Gastrocnemius medialis (tissue), 4 donors: ENCODE results near the gene SFT2D1. TPM values are rescaled to one million over a fixed set of nuclear protein-coding genes. Genes with fewer than 3 reads are reported as not detected.

Experiments used
- ATAC-seq, 2 donors: fragments of 150-250 bp; one replicate each; pipeline ENCODE4 v1.9.1; 2016
- DNase-seq, 2 donors: peaks; one replicate each; pipeline ENCODE4 v3.0.0-alpha.2; 2019
- H3K27ac ChIP-seq, 4 donors: fragments of 200-600 bp; sonication (generic); 1 replicate in 1 of 4; 2 replicates in 3 of 4; pipeline ENCODE4 v1.5.1; 2016 to 2018; ENCODE audit warnings: mild to moderate bottlenecking in 2 of 4, moderate library complexity in 1 of 4
- H3K27me3 ChIP-seq, 3 donors: fragments of 200-600 bp; sonication (generic) in 2 of 3; 1 replicate in 1 of 3; 2 replicates in 2 of 3; pipeline versions ENCODE4 v1.5.1 to v1.6.0; 2016 to 2019; ENCODE audit warnings: mild to moderate bottlenecking in 1 of 3, moderate library complexity in 1 of 3
- H3K36me3 ChIP-seq, 2 donors: fragments of 200-600 bp; sonication (generic) in 1 of 2; one replicate each; pipeline ENCODE4 v1.5.1; 2017 to 2018
- H3K4me1 ChIP-seq, 2 donors: fragments of 200-600 bp; sonication (generic) in 1 of 2; one replicate each; pipeline ENCODE4 v1.5.1; 2016 to 2017; ENCODE audit warnings: mild to moderate bottlenecking in 2 of 2
- H3K4me3 ChIP-seq, 4 donors: fragments of 200-600 bp; sonication (generic) in 3 of 4; 1 replicate in 1 of 4; 2 replicates in 3 of 4; pipeline ENCODE4 v1.5.1; 2016 to 2019; ENCODE audit warnings: mild to moderate bottlenecking in 2 of 4
- H3K9me3 ChIP-seq, 3 donors: fragments of 200-600 bp; sonication (generic) in 2 of 3; 1 replicate in 1 of 3; 2 replicates in 2 of 3; pipeline ENCODE4 v1.5.1; 2016 to 2019
- POLR2A ChIP-seq, 2 donors: fragments of 450-650 bp; IDR thresholded peaks; one replicate each; pipeline ENCODE4 v1.6.1; 2017; ENCODE audit warnings: antibody characterized with exemption in 2 of 2, mild to moderate bottlenecking in 2 of 2, moderate library complexity in 2 of 2
- in situ Hi-C, 4 donors: fragments of 200-750 bp; cut with MboI; loops; one replicate each; pipeline versions ENCODE4 v1.15.0 to v1.8.0; 2017; ENCODE audit warnings: low sequenced_read_pairs in 4 of 4
- intact Hi-C: fragments of 100-400 bp; cut with DNase I; formaldehyde crosslinking; loops from one replicate; pipeline ENCODE4 v1.15.1; 2023; ENCODE audit warnings: low total_unique reads
- total RNA-seq, 4 donors: library from RNA; depleted of rRNA; stranded (reverse); fragments of >200 nt; gene quantifications; one replicate each; pipeline versions ENCODE4 v1.1.0 to v1.2.3, GENCODE V29; 2016
- TF ChIP-seq, protein P1 (sequence below), 5 experiments: fragments of 450-650 bp in 3 of 5; fragments of 200-600 bp in 2 of 5; sonication (generic) in 2 of 5; IDR thresholded peaks in 4 of 5; conservative IDR thresholded peaks in 1 of 5; 1 replicate in 4 of 5; 2 replicates in 1 of 5; pipeline ENCODE4 v1.5.1; 2016 to 2019; ENCODE audit warnings: antibody characterized with exemption in 5 of 5, mild to moderate bottlenecking in 3 of 5, moderate library complexity in 3 of 5

The SFT2D1 gene
- total RNA-seq, 4 donors from 2014 or later = 14.1 to 29.0 (median 16.8) TPM

DNA sequence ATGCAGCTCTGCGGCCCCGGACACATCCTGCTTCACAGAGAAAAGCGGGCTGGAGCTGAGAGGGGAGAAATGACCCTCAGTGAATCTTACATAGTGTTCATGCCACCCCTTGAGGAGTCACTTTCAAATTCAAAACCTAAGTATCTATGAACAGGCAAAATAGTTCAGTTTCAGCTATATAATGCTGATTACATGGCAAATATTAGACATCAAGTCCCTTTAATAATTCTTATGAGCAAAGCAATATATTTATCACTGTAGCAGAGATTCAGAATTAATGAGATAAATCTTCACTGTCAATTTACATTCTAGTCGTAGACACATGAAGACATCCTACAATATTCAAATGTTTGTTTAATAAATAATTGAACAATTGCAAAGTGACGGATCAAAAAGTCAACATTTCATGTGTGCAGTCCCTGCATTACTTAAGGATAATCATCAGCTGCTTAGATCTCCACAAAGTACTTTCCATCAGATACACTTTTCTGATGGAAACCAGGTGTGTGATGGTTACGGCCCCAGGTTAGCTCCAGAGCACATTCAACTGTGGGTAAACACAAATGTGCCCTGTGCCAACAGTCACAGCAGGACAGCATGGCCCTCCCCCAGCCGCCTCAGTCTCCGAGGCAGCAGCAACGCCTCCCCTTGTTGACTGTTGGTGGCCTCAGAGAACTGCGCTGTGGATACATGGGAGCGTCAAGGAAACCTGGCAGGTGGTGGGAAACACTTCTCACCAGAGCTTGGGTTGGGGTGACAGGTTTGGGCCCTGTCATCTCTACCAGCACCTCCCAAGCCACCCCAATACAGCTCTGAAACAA lies 33.4 kb downstream of the SFT2D1 start:
- H3K4me1 ChIP-seq = peaks cover 0 to 3% of the 10 kb centered on the region in 2 donors
- H3K36me3 ChIP-seq = no peaks in the 10 kb centered on the region
- no peak overlapping the region for H3K27ac ChIP-seq
- no peak for TF ChIP-seq POLR2A (IDR thresholded peaks at IDR 0.05)
- TF ChIP-seq, protein P1, sequence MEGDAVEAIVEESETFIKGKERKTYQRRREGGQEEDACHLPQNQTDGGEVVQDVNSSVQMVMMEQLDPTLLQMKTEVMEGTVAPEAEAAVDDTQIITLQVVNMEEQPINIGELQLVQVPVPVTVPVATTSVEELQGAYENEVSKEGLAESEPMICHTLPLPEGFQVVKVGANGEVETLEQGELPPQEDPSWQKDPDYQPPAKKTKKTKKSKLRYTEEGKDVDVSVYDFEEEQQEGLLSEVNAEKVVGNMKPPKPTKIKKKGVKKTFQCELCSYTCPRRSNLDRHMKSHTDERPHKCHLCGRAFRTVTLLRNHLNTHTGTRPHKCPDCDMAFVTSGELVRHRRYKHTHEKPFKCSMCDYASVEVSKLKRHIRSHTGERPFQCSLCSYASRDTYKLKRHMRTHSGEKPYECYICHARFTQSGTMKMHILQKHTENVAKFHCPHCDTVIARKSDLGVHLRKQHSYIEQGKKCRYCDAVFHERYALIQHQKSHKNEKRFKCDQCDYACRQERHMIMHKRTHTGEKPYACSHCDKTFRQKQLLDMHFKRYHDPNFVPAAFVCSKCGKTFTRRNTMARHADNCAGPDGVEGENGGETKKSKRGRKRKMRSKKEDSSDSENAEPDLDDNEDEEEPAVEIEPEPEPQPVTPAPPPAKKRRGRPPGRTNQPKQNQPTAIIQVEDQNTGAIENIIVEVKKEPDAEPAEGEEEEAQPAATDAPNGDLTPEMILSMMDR (IDR thresholded peaks at IDR 0.05 in 4 of 5, conservative IDR thresholded peaks at IDR 0.05 in 1 of 5) = no peak
- H3K9me3 ChIP-seq = no peaks in the 10 kb centered on the region
- peak overlapping the region; percentile 41 to 57 (median 52) for H3K4me3 ChIP-seq
- in situ Hi-C loops = no loop called here
- H3K27me3 ChIP-seq = peaks cover 31 to 39% (median 32%) of the 10 kb centered on the region in 3 donors
- no peak for ATAC-seq
- intact Hi-C loops = no loop called here
- no peak for DNase-seq

DNA sequence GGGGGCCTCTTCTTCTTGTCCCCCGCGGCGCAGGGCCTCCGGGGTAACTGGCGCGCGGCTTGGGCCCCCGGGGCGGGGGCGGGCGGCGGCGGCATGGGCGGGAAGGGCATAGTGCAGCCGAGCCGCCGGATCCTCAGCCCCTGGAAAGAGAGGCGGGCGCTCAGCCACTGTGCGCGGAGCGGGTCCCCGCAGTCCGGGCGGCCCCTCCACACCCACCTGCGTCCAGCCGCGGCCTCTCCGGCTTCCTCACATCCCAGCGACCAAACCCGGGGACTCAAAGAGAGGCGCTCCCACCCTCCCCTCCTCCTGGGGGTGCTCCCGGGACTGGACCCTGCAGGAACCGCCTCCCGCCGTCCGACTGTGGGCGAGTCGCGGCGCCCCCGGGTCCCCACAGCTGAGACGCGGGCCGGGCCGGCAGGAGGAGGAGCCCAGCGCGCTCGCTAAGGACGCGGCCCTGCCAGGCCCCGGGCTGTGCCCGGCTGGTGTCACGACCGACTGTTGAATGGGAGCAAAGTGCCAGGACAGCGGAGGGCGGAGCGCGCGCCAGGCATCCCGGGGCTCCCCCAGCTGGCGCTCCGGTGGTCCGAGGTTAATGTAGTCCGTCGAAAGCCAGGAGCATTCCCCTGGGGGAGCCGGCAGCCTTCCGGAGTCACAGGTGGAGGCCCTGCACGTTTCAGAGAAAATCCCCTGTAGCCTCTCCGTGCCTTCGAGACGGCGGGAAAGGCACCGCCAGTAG lies 34.1 kb downstream of the SFT2D1 start, which contains the start of gene PRR18:
Gene PRR18 (minus strand): TSS at position 360 of the 736 bp plus-strand sequence. CDS start 250 bp downstream, at position 110.
- TF ChIP-seq, protein P1 (IDR thresholded peaks at IDR 0.05 in 4 of 5, conservative IDR thresholded peaks at IDR 0.05 in 1 of 5) = no peak
- no peak for TF ChIP-seq POLR2A (IDR thresholded peaks at IDR 0.05)
- Histone ChIP-seq H3K9me3 (no peaks in the 10 kb centered on the region), H3K36me3 (no peaks in the 10 kb centered on the region), H3K27me3 (peaks cover 31 to 39% (median 32%) of the 10 kb centered on the region in 3 donors), H3K4me3 (peak within 1 kb of the TSS; percentile 41 to 57 (median 52)), H3K27ac (no peak within 1 kb of the TSS), H3K4me1 (peaks cover 0 to 3% of the 10 kb centered on the region in 2 donors)
- in situ Hi-C loops (no loop called here), intact Hi-C loops (no loop called here)
- ATAC-seq = no peak
- DNase-seq = no peak

DNA sequence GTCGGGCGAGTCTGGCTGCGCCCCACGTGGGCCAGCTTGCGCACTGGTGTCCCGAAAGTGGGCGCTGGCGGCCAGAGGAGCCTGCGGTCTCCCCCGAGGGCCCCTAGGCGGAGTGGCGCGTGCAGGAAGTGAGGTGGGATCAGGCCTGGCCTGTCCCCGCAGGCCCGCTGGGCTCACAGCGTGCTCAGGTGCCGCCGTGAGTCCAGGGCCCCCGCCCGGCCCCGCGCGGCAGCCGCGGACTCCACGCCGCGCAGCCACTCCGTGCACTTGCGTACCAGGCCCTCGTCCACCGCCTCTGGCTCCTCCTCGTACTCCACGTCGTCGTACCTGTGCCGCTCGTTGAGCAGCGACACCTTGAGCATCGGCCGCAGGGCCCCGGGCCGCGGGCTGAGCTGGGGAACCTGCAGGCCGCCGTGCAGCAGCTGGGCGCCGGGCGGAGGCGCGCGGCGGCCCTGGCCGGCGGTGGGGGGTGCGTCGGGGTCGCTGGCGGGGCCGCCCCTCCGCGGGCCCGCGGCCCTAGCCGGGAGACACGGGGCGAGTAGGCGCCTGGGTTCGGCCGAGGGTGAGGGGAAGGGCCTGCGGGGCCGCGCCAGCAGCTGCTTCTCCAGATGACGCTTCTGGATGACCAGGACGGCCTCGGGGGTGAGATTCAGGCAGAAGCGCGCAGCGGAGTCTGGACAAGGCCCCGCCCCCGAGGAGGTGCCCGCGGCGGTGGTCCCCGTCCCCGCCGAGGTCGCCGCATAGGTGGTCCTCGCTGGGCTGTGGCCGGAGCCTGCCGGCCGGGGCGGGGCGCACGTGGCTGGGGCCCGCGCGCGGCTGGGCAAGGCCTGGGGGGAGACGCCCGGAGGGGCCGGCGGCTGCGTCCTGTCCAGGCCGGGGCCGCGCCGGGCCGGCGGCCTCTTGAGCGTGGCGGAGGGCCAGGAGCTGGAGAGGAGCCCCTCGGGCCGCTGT lies 35.0 kb downstream of the SFT2D1 start:
- no peak for TF ChIP-seq POLR2A (IDR thresholded peaks at IDR 0.05)
- TF ChIP-seq, protein P1 (IDR thresholded peaks at IDR 0.05 in 4 of 5, conservative IDR thresholded peaks at IDR 0.05 in 1 of 5) = no peak
- Histone ChIP-seq H3K4me3 (peak overlapping the region; percentile 41 to 57 (median 52)), H3K9me3 (no peaks in the 10 kb centered on the region), H3K27ac (no peak overlapping the region), H3K4me1 (peaks cover 0 to 3% of the 10 kb centered on the region in 2 donors), H3K36me3 (no peaks in the 10 kb centered on the region), H3K27me3 (peaks cover 31 to 39% (median 32%) of the 10 kb centered on the region in 3 donors)
- ATAC-seq (no peak), DNase-seq (no peak)
- intact Hi-C loops (no loop called here), in situ Hi-C loops (no loop called here)

DNA sequence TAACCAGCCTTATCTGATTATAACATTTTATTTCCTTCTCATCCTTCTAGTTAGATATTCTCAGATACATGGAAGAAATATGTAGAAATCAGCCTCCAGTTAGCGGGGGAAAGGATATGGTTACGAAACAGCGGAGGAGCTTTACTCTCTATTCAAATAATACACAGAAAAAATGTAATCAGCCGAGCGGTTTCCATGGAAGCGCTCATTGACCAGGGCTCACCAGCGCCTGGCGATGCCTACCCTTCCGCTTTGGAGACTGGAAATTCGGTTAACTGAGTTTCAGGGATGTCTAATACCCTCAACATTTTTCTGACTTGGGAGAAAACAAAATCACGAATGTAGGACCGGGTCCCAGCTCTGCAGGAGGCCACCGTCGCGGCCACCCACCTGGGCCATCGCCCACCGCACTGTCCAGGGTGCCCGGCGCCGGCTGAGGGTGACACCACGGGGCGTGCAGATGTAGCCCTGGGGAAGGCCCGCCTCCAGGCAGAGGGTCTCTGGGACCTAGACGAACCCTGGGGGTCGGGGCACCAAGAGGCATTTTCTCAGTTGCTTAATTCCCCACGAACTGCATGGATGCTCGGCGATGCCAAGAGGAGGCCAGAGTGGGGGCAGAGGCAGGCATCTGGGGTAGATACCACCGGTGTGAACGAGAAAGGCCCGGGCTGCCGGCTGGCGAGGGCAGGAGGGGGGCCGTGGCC lies 35.8 kb downstream of the SFT2D1 start:
- Histone ChIP-seq H3K4me3 (peak overlapping the region in 1 of 4 donors; percentile 17), H3K36me3 (no peaks in the 10 kb centered on the region), H3K4me1 (peaks cover 0 to 3% of the 10 kb centered on the region in 2 donors), H3K27me3 (peaks cover 31 to 39% (median 32%) of the 10 kb centered on the region in 3 donors), H3K9me3 (no peaks in the 10 kb centered on the region), H3K27ac (no peak overlapping the region)
- intact Hi-C loops (no loop called here), in situ Hi-C loops (no loop called here)
- DNase-seq (no peak), ATAC-seq (no peak)
- TF ChIP-seq POLR2A (IDR thresholded peaks at IDR 0.05) = no peak
- TF ChIP-seq, protein P1 (IDR thresholded peaks at IDR 0.05 in 4 of 5, conservative IDR thresholded peaks at IDR 0.05 in 1 of 5) = no peak
